ENCODE measurements around the gene CD2AP. TPM values are rescaled to one million over a fixed set of nuclear protein-coding genes. Genes with fewer than 3 reads are reported as not detected.

Gene CD2AP
- total RNA-seq, 1 donor from 2014 or later = 25.2 TPM

- intact Hi-C loops (cut with micrococcal nuclease) = no loop called here
Observed at GRCh38 chr6:47672816-47673215, 195.2 kb downstream of the CD2AP start.

- intact Hi-C loops (cut with micrococcal nuclease) = no loop called here
Observed at GRCh38 chr6:47674673-47675072, 197.1 kb downstream of the CD2AP start.

Other genes with a start within 250 kb of the CD2AP start
- gene TNFRSF21, start 167.9 kb upstream of the CD2AP start, total RNA-seq = 0.29 and 0.32 TPM in 2 replicates
- gene ADGRF4, start 220.8 kb downstream of the CD2AP start, total RNA-seq = not detected in 2 replicates